Measurements from ENCODE around the gene PAX2. TPM values are rescaled to one million over a fixed set of nuclear protein-coding genes. Genes with fewer than 3 reads are reported as not detected.

PAX2 gene
- total and polyA plus RNA-seq, 2 of the 8 experiments (the other 6 are each of a cell fraction or from before 2014, with no cell fraction given), result 0.02 TPM; not detected in 1

GRCh38 chr10:100696477-100696901 lies 48.9 kb upstream of the PAX2 start:
- POLR2A ChIA-PET (ENCODE audit: partially characterized antibody), result no interaction called here
- no peak for FAIRE-seq
- H3K9ac ChIP-seq (replicated peaks in 1 of 4; ENCODE audit: extremely low read depth in 1 of 4, low read depth in 3 of 4, low read length in 3 of 4), result no peak overlapping the region

More at GRCh38 chr10:100696477-100696901, 48.9 kb upstream of the PAX2 start:
- Histone ChIP-seq H4K91ac (replicated peaks; ENCODE audit: insufficient read length, low read length) (no peak overlapping the region), H4K8ac (ENCODE audit: extremely low read depth, insufficient read depth, low read length) (no peak overlapping the region), H3K23ac (ENCODE audit: insufficient read length) (no peak overlapping the region), H4K5ac (ENCODE audit: insufficient read length, low read depth, low read length) (no peak overlapping the region), H3K9me3 (ENCODE audit: insufficient read depth in 2 of 2, low read depth in 1 of 2, low read length in 1 of 2) (no peaks in the 10 kb centered on the region), H3K79me1 (ENCODE audit: low read depth, low read length) (no peaks in the 10 kb centered on the region), H2BK12ac (ENCODE audit: low read depth, low read length) (no peak overlapping the region), H3K14ac (ENCODE audit: insufficient read length) (no peak overlapping the region), H3K4me1 (replicated peaks in 1 of 4; ENCODE audit: control insufficient read depth in 3 of 4, insufficient read depth in 4 of 4, low read length in 3 of 4) (no peaks in the 10 kb centered on the region), H3K23me2 (ENCODE audit: low read depth, low read length) (no peaks in the 10 kb centered on the region), H3K4me2 (ENCODE audit: insufficient read depth in 1 of 2, low read depth in 2 of 2, low read length in 2 of 2) (no peak overlapping the region), H2BK120ac (replicated peaks; ENCODE audit: low read depth, low read length) (no peak overlapping the region), H4K20me1 (replicated peaks in 1 of 2; ENCODE audit: control insufficient read depth in 1 of 2, insufficient read depth in 2 of 2, low read length in 2 of 2) (no peaks in the 10 kb centered on the region), H3K4me3 (ENCODE audit: extremely low read depth in 1 of 4, insufficient read depth in 2 of 4, low read depth in 3 of 4, low read length in 4 of 4) (no peak overlapping the region), H3K18ac (ENCODE audit: extremely low read depth, low read length) (no peak overlapping the region), H2BK20ac (ENCODE audit: low read length) (no peak overlapping the region), H2AK5ac (ENCODE audit: low read depth, low read length) (no peak overlapping the region), H2AFZ (ENCODE audit: low read length) (no peak overlapping the region), H3K27me3 (replicated peaks in 1 of 4; ENCODE audit: control insufficient read depth in 3 of 4, extremely low read depth in 1 of 4, insufficient read depth in 3 of 4, low read length in 3 of 4) (peaks cover 0 to 8% (median 2%) of the 10 kb centered on the region in 4 experiments; a peak in 4 of 7 replicates), H3K27ac (ENCODE audit: low read depth, low read length) (no peak overlapping the region), H3K79me2 (ENCODE audit: control insufficient read depth in 1 of 2, insufficient read depth in 2 of 2, low read length in 2 of 2) (no peaks in the 10 kb centered on the region), H3K36me3 (ENCODE audit: control insufficient read depth in 2 of 4, insufficient read depth in 4 of 4, low read length in 3 of 4) (no peaks in the 10 kb centered on the region), H2BK15ac (ENCODE audit: low read length) (no peak overlapping the region), H3K56ac (replicated peaks; ENCODE audit: insufficient read length, low read depth, low read length) (no peak overlapping the region), H2BK5ac (ENCODE audit: low read depth, low read length) (no peak overlapping the region), H3K4ac (replicated peaks; ENCODE audit: insufficient read length, low read depth, low read length) (no peak overlapping the region)
- CTCF ChIA-PET (ENCODE audit: partially characterized antibody), result interaction anchor here (0.6 to 0.8 kb wide), 2 partner anchors 76 to 127 kb away, joined by 3 to 4 read pairs; no protein-coding TSS in a partner anchor
- TF ChIP-seq RAD21 (IDR thresholded peaks at IDR 0.05 in 1 of 2, conservative IDR thresholded peaks at IDR 0.05 in 1 of 2; ENCODE audit: low read depth in 2 of 2, low read length in 2 of 2) (no peak), POLR2AphosphoS5 (IDR thresholded peaks at IDR 0.05; ENCODE audit: low read depth, low read length) (no peak), BACH1 (IDR thresholded peaks at IDR 0.05; ENCODE audit: low read length) (no peak), CTBP2 (IDR thresholded peaks at IDR 0.05; ENCODE audit: borderline replicate concordance, insufficient read depth, insufficient read length, low read length) (no peak), RBBP5 (IDR thresholded peaks at IDR 0.05; ENCODE audit: borderline replicate concordance, low read depth, low read length) (no peak), YY1 (IDR thresholded peaks at IDR 0.05; ENCODE audit: low read depth, low read length) (no peak), KDM1A (IDR thresholded peaks at IDR 0.05; ENCODE audit: borderline replicate concordance, low read length) (no peak), FOSL1 (IDR thresholded peaks at IDR 0.05; ENCODE audit: insufficient read depth, low read depth, low read length) (no peak), ATF3 (IDR thresholded peaks at IDR 0.05; ENCODE audit: insufficient read depth, low read depth, low read length) (no peak), TBP (IDR thresholded peaks at IDR 0.05; ENCODE audit: low read depth, low read length) (no peak), BRCA1 (IDR thresholded peaks at IDR 0.05; ENCODE audit: low read depth, low read length) (no peak), TCF12 (IDR thresholded peaks at IDR 0.05; ENCODE audit: low read depth, low read length) (no peak)
- 88% methylated on average over 2 of the region's 2 CpGs; no CpG with 5 or more reads in 1 of the 2 experiments for WGBS, 2 experiments (ENCODE audit: extremely low coverage in 1 of 2, insufficient coverage in 1 of 2, insufficient read length in 1 of 2, insufficient replicate concordance in 2 of 2, low coverage in 1 of 2, low lambda C conversion rate in 2 of 2, missing lambda C conversion rate in 1 of 2)
- DNase-seq (ENCODE audit: low read depth in 1 of 2, low spot score in 2 of 2), result no peak

Measured in H1 (cell line).